BJ (cell line): Measurements from ENCODE around the gene FMN2. TPM values are rescaled to one million over a fixed set of nuclear protein-coding genes. Genes with fewer than 3 reads are reported as not detected.

ENCODE experiments used
- CTCF ChIA-PET: fragments of 350-600 bp; formaldehyde crosslinking; extraction: SDS; loops from one replicate; lab custom pipeline; 2021; ENCODE audit warnings: antibody characterized with exemption, inconsistent platforms; lab: Yijun Ruan, JAX
- POLR2A ChIA-PET: fragments of 300-600 bp; sonication (Branson Sonifier 250); formaldehyde crosslinking; extraction: SDS; loops from one replicate; lab custom pipeline; 2021; ENCODE audit warnings: antibody characterized with exemption; lab: Charles Lee
- DNase-seq: peaks from one replicate; pipeline ENCODE4 v3.0.0-alpha.2; 2011; ENCODE audit warnings: low read depth
- H3K27me3 ChIP-seq: 2 replicates; pipeline ENCODE4 v1.6.0; 2011; ENCODE audit warnings: low read length; ENCODE audit not compliant: control insufficient read depth, insufficient read depth
- H3K36me3 ChIP-seq: 2 replicates; pipeline ENCODE4 v1.5.1; 2011; ENCODE audit warnings: low read length; ENCODE audit not compliant: control insufficient read depth, insufficient read depth
- H3K4me3 ChIP-seq: 2 replicates; pipeline ENCODE4 v1.5.1; 2011; ENCODE audit warnings: low read depth, mild to moderate bottlenecking, control low read depth, low read length
- polyA plus RNA-seq: library from polyadenylated mRNA; depleted of rRNA; stranded (reverse); fragments of >200 nt; gene quantifications from 2 replicates; pipeline ENCODE4 v1.2.3, GENCODE V29; 2011
- TF ChIP-seq, protein P1 (sequence below): IDR thresholded peaks from 2 replicates; pipeline ENCODE4 v1.5.1; 2011; ENCODE audit warnings: low read depth, mild to moderate bottlenecking, control low read depth, inconsistent platforms, low read length, moderate library complexity; ENCODE audit not compliant: insufficient read depth

Gene FMN2
- polyA plus RNA-seq, 1 experiment = 14.6 TPM

DNA sequence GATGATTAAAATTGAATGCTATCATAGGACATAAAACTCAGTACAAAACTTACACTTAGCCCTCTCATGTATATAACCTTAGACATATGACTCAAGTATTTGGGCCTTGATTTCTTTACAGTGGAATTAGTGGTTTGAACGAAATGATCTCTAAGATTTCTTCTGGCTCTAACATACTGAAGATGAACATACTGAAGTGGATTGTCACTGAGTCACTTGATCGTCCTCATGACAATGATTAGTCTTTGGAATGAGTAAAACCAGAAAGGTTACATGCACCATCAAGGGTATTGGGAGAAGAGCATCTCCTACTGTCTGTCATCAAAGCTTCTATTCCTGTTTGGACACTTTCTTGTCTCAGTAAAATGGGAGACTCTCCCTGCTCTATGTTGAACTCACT is 17.4 kb downstream of the FMN2 start:
- ChIA-PET POLR2A (no interaction called here), CTCF (interaction anchor here (1.0 kb wide), 1 partner anchor 11 kb away, joined by 3 read pairs; no protein-coding TSS in a partner anchor)
- H3K4me3 ChIP-seq = no peak overlapping the region
- no peaks in the 10 kb centered on the region for H3K27me3 ChIP-seq
- H3K36me3 ChIP-seq = no peaks in the 10 kb centered on the region
- TF ChIP-seq, protein P1, sequence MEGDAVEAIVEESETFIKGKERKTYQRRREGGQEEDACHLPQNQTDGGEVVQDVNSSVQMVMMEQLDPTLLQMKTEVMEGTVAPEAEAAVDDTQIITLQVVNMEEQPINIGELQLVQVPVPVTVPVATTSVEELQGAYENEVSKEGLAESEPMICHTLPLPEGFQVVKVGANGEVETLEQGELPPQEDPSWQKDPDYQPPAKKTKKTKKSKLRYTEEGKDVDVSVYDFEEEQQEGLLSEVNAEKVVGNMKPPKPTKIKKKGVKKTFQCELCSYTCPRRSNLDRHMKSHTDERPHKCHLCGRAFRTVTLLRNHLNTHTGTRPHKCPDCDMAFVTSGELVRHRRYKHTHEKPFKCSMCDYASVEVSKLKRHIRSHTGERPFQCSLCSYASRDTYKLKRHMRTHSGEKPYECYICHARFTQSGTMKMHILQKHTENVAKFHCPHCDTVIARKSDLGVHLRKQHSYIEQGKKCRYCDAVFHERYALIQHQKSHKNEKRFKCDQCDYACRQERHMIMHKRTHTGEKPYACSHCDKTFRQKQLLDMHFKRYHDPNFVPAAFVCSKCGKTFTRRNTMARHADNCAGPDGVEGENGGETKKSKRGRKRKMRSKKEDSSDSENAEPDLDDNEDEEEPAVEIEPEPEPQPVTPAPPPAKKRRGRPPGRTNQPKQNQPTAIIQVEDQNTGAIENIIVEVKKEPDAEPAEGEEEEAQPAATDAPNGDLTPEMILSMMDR = no peak
- no peak for DNase-seq

DNA sequence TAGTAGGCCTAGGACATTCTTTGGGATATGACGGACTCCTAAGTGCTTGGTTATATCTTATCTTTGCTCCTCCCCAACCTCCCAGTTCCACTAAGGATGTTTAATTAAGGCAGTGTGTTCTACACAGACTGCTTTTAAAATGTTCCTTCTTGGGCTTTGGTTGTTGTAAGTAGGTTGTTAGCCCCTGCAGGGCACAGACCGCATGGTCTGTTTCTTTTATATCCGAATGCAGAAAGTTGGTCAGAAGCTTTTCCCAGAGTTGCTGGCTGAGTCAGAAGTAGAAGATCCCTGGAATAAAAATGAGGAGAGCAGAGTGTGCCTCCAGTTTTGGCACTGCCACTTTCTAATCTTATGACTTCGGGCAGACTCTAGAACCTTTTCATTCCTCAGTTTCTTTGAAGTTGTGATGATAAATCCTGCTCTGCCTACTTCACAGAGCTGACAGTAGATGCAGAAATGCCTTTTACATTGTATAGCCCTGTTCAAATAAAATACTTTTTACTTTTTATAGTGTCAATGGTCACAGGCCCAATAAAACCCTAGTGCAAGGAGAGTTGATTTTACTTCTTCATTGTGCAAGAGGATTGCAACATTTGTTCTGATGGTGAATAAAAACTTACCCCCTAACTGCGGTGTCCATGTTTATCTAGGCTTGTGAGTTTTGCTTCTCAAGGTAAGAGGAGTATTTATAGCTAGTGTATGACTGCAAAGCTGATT is 18.4 kb downstream of the FMN2 start:
- Histone ChIP-seq H3K36me3 (no peaks in the 10 kb centered on the region), H3K27me3 (no peaks in the 10 kb centered on the region), H3K4me3 (no peak overlapping the region)
- CTCF ChIA-PET = interaction anchor here (0.6 to 1.1 kb wide), 5 partner anchors 12 to 60 kb away, joined by 3 read pairs; partner anchors contain the start of gene FMN2
- POLR2A ChIA-PET = no interaction called here
- TF ChIP-seq, protein P1 = no peak
- DNase-seq = no peak

DNA sequence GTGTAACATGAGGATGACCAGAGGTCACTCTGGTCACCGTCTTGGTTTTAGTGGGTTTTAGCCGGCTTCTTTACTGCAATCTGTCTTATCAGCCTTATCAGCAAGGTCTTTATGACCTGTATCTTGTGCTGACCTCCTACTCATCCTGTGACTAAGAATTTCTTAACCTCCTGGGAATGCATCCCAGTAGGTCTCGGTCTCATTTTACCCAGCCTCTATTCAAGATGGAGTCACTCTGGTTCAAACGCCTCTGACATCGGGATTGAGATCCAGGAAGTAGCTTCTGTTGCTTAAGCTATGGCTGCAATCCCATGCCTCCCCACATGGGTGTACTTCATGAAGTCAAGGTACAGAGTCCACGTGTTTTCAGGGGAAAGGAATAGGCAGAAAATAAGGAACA is 19.9 kb downstream of the FMN2 start:
- no peak overlapping the region for H3K4me3 ChIP-seq
- POLR2A ChIA-PET = no interaction called here

DNA sequence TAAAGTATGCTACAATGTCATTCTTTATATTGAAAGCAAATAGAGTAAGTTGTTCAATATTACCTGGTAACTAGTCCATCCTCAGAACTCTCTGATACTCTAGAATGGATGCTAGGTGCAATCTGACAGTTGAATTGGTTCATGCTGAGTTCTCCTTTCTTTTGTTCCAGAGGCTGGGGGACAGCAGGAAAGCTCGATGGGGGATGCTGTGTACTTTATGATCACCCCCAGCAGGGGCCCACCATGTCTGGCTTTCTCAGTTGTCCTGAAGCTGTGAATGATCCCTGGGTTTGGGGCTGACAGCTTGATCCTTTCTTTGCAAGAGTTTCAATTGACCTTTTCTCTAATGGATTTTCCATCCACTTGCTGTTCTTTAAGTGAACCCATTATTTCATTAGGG is 22.5 kb downstream of the FMN2 start:
- no peaks in the 10 kb centered on the region for H3K36me3 ChIP-seq
- H3K27me3 ChIP-seq = no peaks in the 10 kb centered on the region
- DNase-seq = no peak
- ChIA-PET POLR2A (no interaction called here), CTCF (interaction anchor here (1.7 to 3.4 kb wide), 2 partner anchors 14 to 36 kb away, joined by 5 to 17 read pairs; no protein-coding TSS in a partner anchor)
- TF ChIP-seq, protein P1 = no peak
- no peak overlapping the region for H3K4me3 ChIP-seq

More for the DNA sequence above, 19.9 kb downstream of the FMN2 start:
- CTCF ChIA-PET = interaction anchor here (1.4 to 2.0 kb wide), 2 partner anchors 13 to 38 kb away, joined by 5 to 7 read pairs; no protein-coding TSS in a partner anchor
- no peaks in the 10 kb centered on the region for H3K36me3 ChIP-seq
- H3K27me3 ChIP-seq = no peaks in the 10 kb centered on the region
- no peak for DNase-seq
- TF ChIP-seq, protein P1 = 0 out of 2 replicates have a peak, but pooled peaks have one; percentile 13

DNA sequence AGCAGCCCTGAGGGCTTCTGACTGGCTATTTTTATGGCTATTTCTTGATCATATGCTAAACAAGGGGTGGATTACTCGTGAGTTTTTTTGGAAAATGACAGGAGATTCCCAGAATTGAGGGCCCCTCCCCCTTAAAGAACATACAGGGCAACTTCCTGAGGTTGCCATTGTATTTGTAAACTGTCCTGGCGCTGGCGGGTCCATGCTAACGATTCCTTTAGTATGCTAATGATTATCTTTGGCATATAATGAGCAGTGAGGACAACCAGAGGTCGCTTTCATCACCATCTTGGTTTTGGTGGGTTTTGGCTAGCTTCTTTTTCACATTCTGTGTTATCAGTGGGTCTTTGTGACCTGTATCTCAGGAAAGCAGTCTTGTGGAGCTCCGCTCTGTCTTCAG is 24.1 kb downstream of the FMN2 start:
- no peaks in the 10 kb centered on the region for H3K27me3 ChIP-seq
- DNase-seq = no peak
- TF ChIP-seq, protein P1 = no peak
- H3K4me3 ChIP-seq = no peak overlapping the region
- H3K36me3 ChIP-seq = no peaks in the 10 kb centered on the region
- CTCF ChIA-PET = interaction anchor here (1.7 kb wide), 1 partner anchor 34 kb away, joined by 5 read pairs; no protein-coding TSS in a partner anchor
- POLR2A ChIA-PET = interaction anchor here (0.5 kb wide), 1 partner anchor 19 kb away, joined by 3 read pairs; no protein-coding TSS in a partner anchor
